GM18870 (cell line): ENCODE measurements around the gene HMSD.

Source experiments
- ATAC-seq: cut with Tn5 transposase; IDR thresholded peaks from one replicate; pipeline ENCODE4 v1.9.1; 2021; ENCODE audit warnings: moderate library complexity; ENCODE audit not compliant: unreplicated experiment

HMSD gene

GRCh38 chr18:63987743-63988142 is 38.6 kb downstream of the HMSD start:
- no peak for ATAC-seq

GRCh38 chr18:63992751-63993150 is 43.6 kb downstream of the HMSD start:
- ATAC-seq, result no peak

GRCh38 chr18:63994783-63995399 is 45.8 kb downstream of the HMSD start:
- ATAC-seq, result no peak

GRCh38 chr18:63997041-63997440 is 47.9 kb downstream of the HMSD start:
- ATAC-seq, result no peak

GRCh38 chr18:63997606-63998005 is 48.5 kb downstream of the HMSD start:
- ATAC-seq, result no peak

GRCh38 chr18:63999871-64000270 is 50.8 kb downstream of the HMSD start:
- ATAC-seq, result no peak

- ATAC-seq, result no peak
Observed at GRCh38 chr18:64002581-64002980, 53.5 kb downstream of the HMSD start.

- no peak for ATAC-seq
Observed at GRCh38 chr18:64009305-64009704, 60.2 kb downstream of the HMSD start.
